NCI-H2029 treated with DMSO at 0.1 percent for 48 hours (cell line): ENCODE results near the gene GAPDHS.

Experiments
- DNase-seq: peaks from one replicate; lab custom pipeline; 2025; lab: John Stamatoyannopoulos, UW

Gene GAPDHS

GRCh38 chr19:35540356-35540927 lies 7.2 kb downstream of the GAPDHS start:
- no peak for DNase-seq

- no peak for DNase-seq
Measured at GRCh38 chr19:35542209-35542608, 9.0 kb downstream of the GAPDHS start.

GRCh38 chr19:35543280-35544109 lies 10.2 kb downstream of the GAPDHS start:
- DNase-seq = no peak

- no peak for DNase-seq
Measured at GRCh38 chr19:35544110-35544802, 11.0 kb downstream of the GAPDHS start.

GRCh38 chr19:35545001-35545854 lies 12.0 kb downstream of the GAPDHS start, which contains the start of gene TMEM147:
TMEM147 (plus strand) TSS chr19:35545626; CDS start chr19:35545740, 114 bp downstream.
- DNase-seq = peak; percentile 13

GRCh38 chr19:35545855-35546381 lies 12.7 kb downstream of the GAPDHS start:
- DNase-seq = no peak

- DNase-seq = no peak
Measured at GRCh38 chr19:35546532-35546931, 13.3 kb downstream of the GAPDHS start.

GRCh38 chr19:35549174-35549788 lies 16.0 kb downstream of the GAPDHS start:
- DNase-seq = peak; percentile 28

- DNase-seq = no peak
Measured at GRCh38 chr19:35549879-35550523, 16.7 kb downstream of the GAPDHS start.

- no peak for DNase-seq
Measured at GRCh38 chr19:35551091-35551810, 18.0 kb downstream of the GAPDHS start.

- DNase-seq = no peak
Measured at GRCh38 chr19:35552534-35553384, 19.5 kb downstream of the GAPDHS start.

- no peak for DNase-seq
Measured at GRCh38 chr19:35553385-35554000, 20.2 kb downstream of the GAPDHS start.

GRCh38 chr19:35554076-35554475 lies 20.8 kb downstream of the GAPDHS start:
- no peak for DNase-seq

- DNase-seq = no peak
Measured at GRCh38 chr19:35555301-35556005, 22.2 kb downstream of the GAPDHS start.

- no peak for DNase-seq
Measured at GRCh38 chr19:35556025-35556590, 22.9 kb downstream of the GAPDHS start.

- no peak for DNase-seq
Measured at GRCh38 chr19:35556846-35557538, 23.7 kb downstream of the GAPDHS start.
